MM.1S (cell line): ENCODE data around the gene LEUTX.

Experiments
- CTCF ChIP-seq: fragments of 300-600 bp; sonication (generic); IDR thresholded peaks from 2 replicates; pipeline ENCODE4 v1.5.1; 2016; ENCODE audit warnings: antibody characterized with exemption, low read length, mixed read lengths
- EZH2 ChIP-seq: fragments of 300-600 bp; sonication (generic); optimal IDR thresholded peaks from 2 replicates; pipeline ENCODE3; 2017; ENCODE audit warnings: low read depth, mild to moderate bottlenecking, antibody characterized with exemption, low read length, mixed read lengths
- EZH2phosphoT487 ChIP-seq: fragments of 300-600 bp; sonication (generic); IDR thresholded peaks from 2 replicates; pipeline ENCODE4 v1.6.1; 2018; ENCODE audit warnings: antibody characterized with exemption, low read length

- TF ChIP-seq CTCF (no peak), EZH2phosphoT487 (no peak), EZH2 (no peak)
Observed at GRCh38 chr19:39830406-39830805, 51.8 kb downstream of the LEUTX start.
